Tibial nerve (tissue), 4 donors: ENCODE measurements around the gene GLS. TPM values are rescaled to one million over a fixed set of nuclear protein-coding genes. Genes with fewer than 3 reads are reported as not detected.
"Not testable (repeated sequence)": the region's sequence is repeated elsewhere in the genome, so short reads cannot be mapped to it uniquely, and the experiment has no call there.

ENCODE experiments used
- DNase-seq, 2 donors: peaks; one replicate each; pipeline ENCODE4 v3.0.0-alpha.2; 2019; ENCODE audit warnings: low spot score in 2 of 2
- H3K27ac ChIP-seq, 4 donors: fragments of 200-600 bp; sonication (generic) in 3 of 4; one replicate each; pipeline ENCODE4 v1.5.1; 2017 to 2019; ENCODE audit warnings: mild to moderate bottlenecking in 1 of 4
- H3K27me3 ChIP-seq, 2 donors: fragments of 200-600 bp; sonication (generic) in 1 of 2; one replicate each; pipeline versions ENCODE4 v1.5.1 to v1.6.0; 2017 to 2019
- H3K36me3 ChIP-seq, 3 donors: fragments of 200-600 bp; sonication (generic); one replicate each; pipeline ENCODE4 v1.5.1; 2018 to 2019
- H3K4me1 ChIP-seq, 4 donors: fragments of 200-600 bp; sonication (generic) in 3 of 4; one replicate each; pipeline ENCODE4 v1.5.1; 2017 to 2019
- H3K4me3 ChIP-seq, 4 donors: fragments of 200-600 bp; sonication (generic) in 3 of 4; one replicate each; pipeline ENCODE4 v1.5.1; 2017 to 2019; ENCODE audit warnings: mild to moderate bottlenecking in 1 of 4, moderate library complexity in 1 of 4
- H3K9me3 ChIP-seq, 4 donors: fragments of 200-600 bp; sonication (generic) in 3 of 4; one replicate each; pipeline ENCODE4 v1.5.1; 2017 to 2019
- EP300 ChIP-seq, 2 donors: sonication (generic); formaldehyde crosslinking; IDR thresholded peaks; one replicate each; pipeline ENCODE4 v1.6.1; 2017; ENCODE audit warnings: antibody characterized with exemption in 2 of 2, mild to moderate bottlenecking in 1 of 2
- POLR2A ChIP-seq, 2 donors: fragments of 450-650 bp; IDR thresholded peaks; one replicate each; pipeline ENCODE4 v1.6.1; 2017; ENCODE audit warnings: antibody characterized with exemption in 2 of 2, mild to moderate bottlenecking in 2 of 2, moderate library complexity in 2 of 2
- WGBS, 2 donors: methylation state at CpG; one replicate each; pipeline ENCODE4 v1.1.5; 2018; 5-methylcytosine and 5-hydroxymethylcytosine counted together
- total RNA-seq, 4 donors: library from RNA; depleted of rRNA; stranded (reverse); fragments of >200 nt; gene quantifications; one replicate each; pipeline ENCODE4 v1.1.0, GENCODE V29; 2016
- TF ChIP-seq, protein P1 (sequence below), 5 experiments: fragments of 200-600 bp in 3 of 5; fragments of 450-650 bp in 2 of 5; sonication (generic) in 3 of 5; IDR thresholded peaks; one replicate each; pipeline ENCODE4 v1.5.1; 2016 to 2019; ENCODE audit warnings: antibody characterized with exemption in 5 of 5, mild to moderate bottlenecking in 3 of 5, moderate library complexity in 2 of 5

The GLS gene
- total RNA-seq, 4 donors from 2014 or later, result 106 to 164 (median 145) TPM

DNA sequence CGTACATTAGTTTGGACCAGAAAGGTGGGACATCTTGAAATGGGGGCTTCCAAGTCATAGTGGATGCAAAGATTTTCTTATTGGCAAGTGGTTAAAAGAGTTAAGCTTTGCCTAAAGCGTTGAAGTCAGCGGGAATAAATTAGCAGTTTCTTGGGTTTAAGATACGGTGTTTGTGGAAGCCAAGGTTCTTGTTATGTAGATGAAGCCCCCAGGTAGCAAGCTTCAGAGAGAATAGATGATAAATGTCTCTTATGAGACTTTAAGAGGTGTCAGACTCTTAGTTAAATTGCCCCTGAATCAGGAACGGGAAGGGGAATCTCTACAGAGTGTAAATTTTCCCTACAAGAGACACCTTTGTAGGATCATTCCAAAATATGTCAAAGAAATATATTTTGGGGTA, 10.9 kb upstream of the GLS start:
- Histone ChIP-seq H3K27ac (no peak overlapping the region), H3K27me3 (no peaks in the 10 kb centered on the region), H3K4me1 (peaks cover 0 to 1% (median 0%) of the 10 kb centered on the region in 4 donors), H3K9me3 (peaks cover 0 to 3% (median 0%) of the 10 kb centered on the region in 4 donors), H3K4me3 (no peak overlapping the region), H3K36me3 (no peaks in the 10 kb centered on the region)
- TF ChIP-seq POLR2A (IDR thresholded peaks at IDR 0.05) (no peak), EP300 (IDR thresholded peaks at IDR 0.05) (no peak)
- TF ChIP-seq, protein P1, sequence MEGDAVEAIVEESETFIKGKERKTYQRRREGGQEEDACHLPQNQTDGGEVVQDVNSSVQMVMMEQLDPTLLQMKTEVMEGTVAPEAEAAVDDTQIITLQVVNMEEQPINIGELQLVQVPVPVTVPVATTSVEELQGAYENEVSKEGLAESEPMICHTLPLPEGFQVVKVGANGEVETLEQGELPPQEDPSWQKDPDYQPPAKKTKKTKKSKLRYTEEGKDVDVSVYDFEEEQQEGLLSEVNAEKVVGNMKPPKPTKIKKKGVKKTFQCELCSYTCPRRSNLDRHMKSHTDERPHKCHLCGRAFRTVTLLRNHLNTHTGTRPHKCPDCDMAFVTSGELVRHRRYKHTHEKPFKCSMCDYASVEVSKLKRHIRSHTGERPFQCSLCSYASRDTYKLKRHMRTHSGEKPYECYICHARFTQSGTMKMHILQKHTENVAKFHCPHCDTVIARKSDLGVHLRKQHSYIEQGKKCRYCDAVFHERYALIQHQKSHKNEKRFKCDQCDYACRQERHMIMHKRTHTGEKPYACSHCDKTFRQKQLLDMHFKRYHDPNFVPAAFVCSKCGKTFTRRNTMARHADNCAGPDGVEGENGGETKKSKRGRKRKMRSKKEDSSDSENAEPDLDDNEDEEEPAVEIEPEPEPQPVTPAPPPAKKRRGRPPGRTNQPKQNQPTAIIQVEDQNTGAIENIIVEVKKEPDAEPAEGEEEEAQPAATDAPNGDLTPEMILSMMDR (IDR thresholded peaks at IDR 0.05), result no peak
- DNase-seq, result no peak
- WGBS, 2 donors, result 68 to 75% methylated on average over 5 of the region's 5 CpGs

DNA sequence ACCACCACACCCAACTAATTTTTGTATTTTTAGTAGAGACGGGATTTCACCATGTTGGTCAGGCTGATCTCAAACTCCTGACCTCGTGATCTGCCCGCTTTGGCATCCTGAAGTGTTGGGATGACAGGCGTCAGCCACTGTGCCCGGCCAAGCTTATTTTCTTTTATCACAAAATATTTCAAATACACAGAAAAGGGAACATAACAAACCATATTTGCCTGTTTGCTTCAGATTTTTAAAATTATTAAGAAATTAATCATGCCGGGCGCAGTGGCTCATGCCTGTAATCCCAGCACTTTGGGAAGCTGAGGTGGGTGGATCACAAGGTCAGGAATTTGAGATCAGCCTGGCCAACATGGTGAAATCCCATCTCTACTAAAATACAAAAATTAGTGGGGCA, 7.2 kb upstream of the GLS start:
- not testable (repeated sequence) for H3K27me3 ChIP-seq, H3K4me3 ChIP-seq, H3K9me3 ChIP-seq, H3K36me3 ChIP-seq, DNase-seq, H3K27ac ChIP-seq, H3K4me1 ChIP-seq
- WGBS, 2 donors, result 97% methylated on average over 7 of the region's 7 CpGs

DNA sequence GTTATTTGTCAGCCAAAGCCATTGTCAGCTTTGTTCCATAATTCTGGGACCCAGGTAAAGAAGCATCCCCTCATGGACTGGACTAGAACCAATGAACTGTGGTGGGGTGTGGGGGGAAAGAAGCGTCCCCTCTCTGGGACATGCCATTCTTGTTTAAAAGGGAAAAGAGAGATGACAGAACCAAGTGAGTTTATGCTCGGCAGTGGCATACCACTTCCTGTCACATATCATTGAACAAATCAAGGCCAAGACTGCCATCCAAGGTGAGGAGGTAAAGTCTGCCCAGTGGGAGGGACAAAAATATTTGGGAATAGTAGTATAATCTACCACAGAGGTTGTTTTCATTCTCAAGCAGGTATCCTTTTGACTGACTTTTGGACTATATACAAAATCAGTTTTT, 4.7 kb upstream of the GLS start:
- Histone ChIP-seq H3K4me1 (peaks cover 0 to 10% (median 3%) of the 10 kb centered on the region in 4 donors), H3K36me3 (no peaks in the 10 kb centered on the region), H3K4me3 (no peak overlapping the region), H3K9me3 (no peaks in the 10 kb centered on the region), H3K27me3 (no peaks in the 10 kb centered on the region), H3K27ac (no peak overlapping the region)
- 69 to 74% methylated on average over 2 of the region's 2 CpGs for WGBS, 2 donors
- TF ChIP-seq, protein P1 (IDR thresholded peaks at IDR 0.05), result no peak
- TF ChIP-seq POLR2A (IDR thresholded peaks at IDR 0.05), result no peak
- no peak for TF ChIP-seq EP300 (IDR thresholded peaks at IDR 0.05)
- DNase-seq, result no peak

DNA sequence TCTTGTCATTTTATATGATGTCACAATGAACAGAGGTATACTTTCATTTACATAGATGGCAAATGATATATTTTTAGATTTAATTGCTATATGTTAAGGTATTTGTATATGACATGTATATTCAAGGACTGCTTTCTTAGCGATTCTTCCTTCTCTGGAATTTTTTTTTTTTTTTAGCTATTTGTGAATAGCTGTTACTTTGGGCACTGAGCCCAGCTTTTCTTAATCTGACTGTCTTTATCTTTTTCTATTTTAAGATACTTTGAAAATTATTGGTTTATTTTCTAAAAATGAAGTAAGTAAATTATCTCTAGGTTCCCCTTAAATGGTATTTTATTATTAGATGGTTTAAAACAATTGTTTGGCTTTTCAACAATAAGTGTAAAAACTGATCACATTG, 4.0 kb upstream of the GLS start:
- no peak overlapping the region for H3K27ac ChIP-seq
- TF ChIP-seq, protein P1 (IDR thresholded peaks at IDR 0.05), result no peak
- TF ChIP-seq EP300 (IDR thresholded peaks at IDR 0.05) (no peak), POLR2A (IDR thresholded peaks at IDR 0.05) (no peak)
- H3K9me3 ChIP-seq, result no peaks in the 10 kb centered on the region
- no peak overlapping the region for H3K4me3 ChIP-seq
- peaks cover 0 to 10% (median 3%) of the 10 kb centered on the region in 4 donors for H3K4me1 ChIP-seq
- 31 to 40% methylated on average over 1 of the region's 1 CpG for WGBS, 2 donors
- DNase-seq, result no peak
- no peaks in the 10 kb centered on the region for H3K27me3 ChIP-seq
- H3K36me3 ChIP-seq, result no peaks in the 10 kb centered on the region

DNA sequence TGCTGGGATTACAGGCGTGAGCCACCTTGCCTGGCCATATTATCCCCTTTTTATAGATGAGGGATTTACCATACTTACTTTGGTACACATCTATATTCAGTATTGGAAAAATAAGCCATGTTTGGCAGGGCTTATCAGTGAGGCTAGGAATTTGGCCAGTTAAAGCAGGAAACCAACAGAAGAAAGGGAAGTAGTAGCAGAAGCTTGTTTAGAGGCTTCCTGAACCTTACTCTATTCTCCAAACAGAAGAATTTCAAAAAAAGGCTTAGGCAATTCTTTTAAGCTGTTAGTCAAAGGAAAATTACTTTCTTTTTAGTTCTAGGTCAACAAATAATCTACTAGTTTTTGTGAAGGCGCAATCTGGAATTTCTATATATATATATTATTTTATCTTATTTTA, 3.2 kb upstream of the GLS start:
- TF ChIP-seq POLR2A (IDR thresholded peaks at IDR 0.05), result no peak
- 95% methylated on average over 2 of the region's 2 CpGs for WGBS, 2 donors
- H3K27ac ChIP-seq, result peak overlapping the region in 1 of 4 donors; percentile 14
- peaks cover 0 to 10% (median 3%) of the 10 kb centered on the region in 4 donors for H3K4me1 ChIP-seq
- no peaks in the 10 kb centered on the region for H3K36me3 ChIP-seq
- H3K27me3 ChIP-seq, result no peaks in the 10 kb centered on the region
- no peak for DNase-seq
- H3K4me3 ChIP-seq, result no peak overlapping the region
- H3K9me3 ChIP-seq, result no peaks in the 10 kb centered on the region

DNA sequence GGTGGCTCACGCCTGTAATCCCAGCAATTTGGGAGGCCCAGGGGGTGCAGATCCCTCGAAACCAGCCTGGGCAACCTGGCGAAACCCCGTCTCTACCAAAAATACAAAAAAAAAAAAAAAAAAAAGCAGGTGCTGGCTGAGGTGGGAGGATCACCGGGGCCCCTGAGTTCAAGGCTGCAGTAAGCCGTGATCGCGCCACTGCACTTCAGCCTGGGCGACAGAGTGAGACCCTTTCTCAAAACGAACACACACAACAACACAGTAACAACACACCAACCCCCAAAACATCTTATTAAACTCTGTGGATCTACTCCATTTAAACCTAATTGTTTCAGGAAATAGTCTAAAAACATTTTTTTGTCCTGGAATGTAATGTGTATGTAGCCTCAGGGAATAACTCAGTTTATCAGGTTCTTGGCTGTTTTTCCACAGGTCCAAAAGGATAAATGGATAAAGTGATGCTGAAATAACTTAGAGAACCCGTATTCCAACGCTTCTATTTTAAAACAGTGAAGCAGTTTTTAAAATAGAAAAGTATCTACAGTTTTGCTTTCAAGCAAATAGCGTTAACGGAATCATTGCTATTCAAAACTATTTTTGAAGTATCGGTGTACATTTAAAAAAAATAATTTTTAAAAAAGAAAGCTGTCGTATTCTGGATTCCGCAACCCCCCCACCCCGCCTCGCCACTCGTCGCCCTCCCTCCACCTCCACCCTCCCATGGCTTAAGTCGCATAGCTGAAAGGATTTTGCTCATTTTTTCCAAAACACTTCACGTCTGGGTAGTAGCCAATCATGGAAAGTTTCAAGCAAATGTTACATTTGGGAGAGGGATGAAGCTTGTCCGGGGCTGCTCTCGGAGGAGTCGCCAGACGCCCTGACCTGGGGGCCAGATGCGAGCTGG, 895 bp upstream of the GLS start:
- TF ChIP-seq EP300 (IDR thresholded peaks at IDR 0.05) (no peak), POLR2A (IDR thresholded peaks at IDR 0.05) (no peak)
- TF ChIP-seq, protein P1 (IDR thresholded peaks at IDR 0.05), result no peak
- no peaks in the 10 kb centered on the region for H3K36me3 ChIP-seq
- peaks cover 0 to 30% (median 8%) of the 10 kb centered on the region in 4 donors for H3K4me1 ChIP-seq
- no peak for DNase-seq
- peak overlapping the region; percentile 64 to 99 (median 91) for H3K4me3 ChIP-seq
- no peaks in the 10 kb centered on the region for H3K9me3 ChIP-seq
- no peaks in the 10 kb centered on the region for H3K27me3 ChIP-seq
- peak overlapping the region; percentile 90 to 96 (median 94) for H3K27ac ChIP-seq
- WGBS, 2 donors, result 31 to 32% methylated on average over 28 of the region's 28 CpGs
